ENCODE measurements around the gene WDR13.
"Not testable (repeated sequence)": the region's sequence is repeated elsewhere in the genome, so short reads cannot be mapped to it uniquely, and the experiment has no call there.

Gene WDR13

DNA sequence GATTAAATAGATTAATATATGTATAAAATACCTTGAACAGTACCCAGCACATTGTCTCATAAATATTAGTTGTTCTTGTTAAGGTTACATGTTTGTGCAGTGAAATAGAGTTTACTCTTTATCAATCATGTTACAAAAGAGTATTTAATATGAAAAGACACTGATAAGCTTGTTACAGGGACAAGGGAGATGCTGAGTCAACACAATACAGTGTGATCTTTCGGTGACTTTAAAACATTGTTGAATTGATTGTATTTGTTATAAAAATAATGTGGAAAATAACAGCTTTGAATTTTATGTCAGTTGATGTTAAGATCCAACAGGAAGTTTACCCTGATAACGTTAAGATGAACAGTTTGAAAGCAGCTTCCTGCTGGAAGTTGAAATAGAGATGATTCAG lies 1.4 kb upstream of the WDR13 start:
- DNase-seq (ENCODE audit: low spot score): no peak

DNA sequence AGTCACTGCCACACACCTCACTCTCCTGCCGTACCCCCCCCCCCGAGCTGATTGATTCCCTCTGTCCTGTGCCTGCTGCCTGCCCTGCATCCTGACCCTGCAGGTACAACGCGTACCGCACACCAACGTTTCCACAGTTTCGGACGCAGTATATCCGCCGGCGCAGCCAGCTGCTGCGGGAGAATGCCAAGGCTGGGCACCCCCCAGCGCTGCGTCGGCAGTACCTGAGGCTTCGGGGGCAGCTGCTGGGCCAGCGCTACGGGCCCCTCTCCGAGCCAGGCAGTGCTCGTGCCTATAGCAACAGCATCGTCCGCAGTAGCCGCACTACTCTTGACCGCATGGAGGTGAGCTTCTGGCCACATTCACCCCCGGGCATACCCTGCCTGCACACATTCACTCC lies 1.3 kb downstream of the WDR13 start:
- no peak for DNase-seq (ENCODE audit: low spot score)

GRCh38 chrX:48599341-48599740 lies 2.0 kb downstream of the WDR13 start:
- DNase-seq (ENCODE audit: low spot score): no peak

DNA sequence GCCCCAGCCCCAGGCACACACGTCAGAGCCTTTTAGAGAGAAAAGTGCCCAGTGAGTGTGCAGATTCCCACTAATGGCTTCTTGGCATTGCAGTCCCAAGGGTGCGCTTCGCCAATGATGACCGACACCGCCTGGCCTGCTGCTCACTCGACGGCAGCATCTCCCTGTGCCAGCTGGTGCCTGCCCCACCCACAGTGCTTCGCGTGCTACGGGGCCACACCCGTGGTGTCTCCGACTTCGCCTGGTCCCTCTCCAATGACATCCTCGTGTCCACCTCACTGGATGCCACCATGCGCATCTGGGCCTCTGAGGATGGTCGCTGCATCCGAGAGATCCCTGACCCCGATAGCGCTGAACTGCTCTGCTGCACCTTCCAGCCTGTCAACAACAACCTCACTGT lies 2.9 kb downstream of the WDR13 start:
- no peak for DNase-seq (ENCODE audit: low spot score)

GRCh38 chrX:48601741-48602394 lies 4.6 kb downstream of the WDR13 start:
- no peak for DNase-seq (ENCODE audit: low spot score)

- DNase-seq (ENCODE audit: low spot score): no peak
These were observed 7.4 kb downstream of the WDR13 start for GRCh38 chrX:48604701-48605100.

DNA sequence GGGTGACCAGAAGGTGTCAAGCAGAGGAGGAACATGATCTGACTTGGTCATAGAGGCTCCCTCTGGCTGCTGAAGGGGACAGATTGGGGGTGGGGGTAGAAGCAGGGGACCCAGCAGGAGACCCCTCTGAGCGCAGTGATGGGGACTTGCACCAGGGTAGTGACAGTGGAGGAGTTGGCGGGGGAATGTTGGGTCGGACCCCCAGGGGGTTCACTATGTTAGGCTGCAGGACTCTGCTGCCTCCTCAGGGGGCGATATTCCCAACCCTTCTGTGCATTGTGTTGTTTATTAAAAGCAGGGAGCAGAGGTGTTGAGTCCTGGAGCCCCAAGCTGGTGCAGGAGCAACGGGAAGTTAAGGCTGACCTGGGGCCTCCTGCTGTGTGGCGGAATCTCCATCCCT lies 8.8 kb downstream of the WDR13 start:
- DNase-seq (ENCODE audit: low spot score): no peak

GRCh38 chrX:48611703-48612102 lies 14.4 kb downstream of the WDR13 start:
- no peak for DNase-seq (ENCODE audit: low spot score)

GRCh38 chrX:48613502-48614160 lies 16.3 kb downstream of the WDR13 start:
- no peak for DNase-seq (ENCODE audit: low spot score)

GRCh38 chrX:48616576-48616975 lies 19.3 kb downstream of the WDR13 start:
- no peak for DNase-seq (ENCODE audit: low spot score)

GRCh38 chrX:48617542-48618340 lies 20.4 kb downstream of the WDR13 start:
- no peak for DNase-seq (ENCODE audit: low spot score)

- no peak for DNase-seq (ENCODE audit: low spot score)
These were observed 29.4 kb downstream of the WDR13 start for GRCh38 chrX:48626401-48627298.

GRCh38 chrX:48631376-48632090 lies 34.2 kb downstream of the WDR13 start:
- DNase-seq (ENCODE audit: low spot score): peak; percentile 91

- no peak for DNase-seq (ENCODE audit: low spot score)
These were observed 34.9 kb downstream of the WDR13 start for GRCh38 chrX:48632207-48632606.

- no peak for DNase-seq (ENCODE audit: low spot score)
These were observed 39.0 kb downstream of the WDR13 start for GRCh38 chrX:48636301-48636700.

DNA sequence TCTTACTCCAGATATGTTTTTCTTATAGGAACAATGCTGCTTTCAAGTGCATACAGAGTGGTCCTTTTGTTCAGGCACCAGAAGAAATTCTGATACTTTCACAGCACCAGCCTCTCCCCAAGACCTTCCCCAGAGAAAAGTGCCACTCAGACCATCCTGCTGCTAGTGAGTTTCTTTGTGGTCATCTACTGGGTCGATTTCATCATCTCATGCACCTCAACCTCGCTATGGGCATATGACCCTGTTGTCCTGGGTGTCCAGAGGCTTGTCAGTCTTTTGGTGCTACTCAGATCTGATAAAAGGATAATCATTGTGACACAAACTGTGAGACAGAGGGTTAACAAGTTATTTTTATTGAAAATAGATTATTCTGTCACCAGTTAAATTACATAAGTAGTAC lies 39.5 kb downstream of the WDR13 start:
- DNase-seq (ENCODE audit: low spot score): no peak

- DNase-seq (ENCODE audit: low spot score): no peak
These were observed 48.4 kb downstream of the WDR13 start for GRCh38 chrX:48645669-48646068.

GRCh38 chrX:48648336-48648751 lies 51.1 kb downstream of the WDR13 start:
- peak; percentile 52 for DNase-seq (ENCODE audit: low spot score)

- no peak for DNase-seq (ENCODE audit: low spot score)
These were observed 51.8 kb downstream of the WDR13 start for GRCh38 chrX:48649102-48649501.

DNA sequence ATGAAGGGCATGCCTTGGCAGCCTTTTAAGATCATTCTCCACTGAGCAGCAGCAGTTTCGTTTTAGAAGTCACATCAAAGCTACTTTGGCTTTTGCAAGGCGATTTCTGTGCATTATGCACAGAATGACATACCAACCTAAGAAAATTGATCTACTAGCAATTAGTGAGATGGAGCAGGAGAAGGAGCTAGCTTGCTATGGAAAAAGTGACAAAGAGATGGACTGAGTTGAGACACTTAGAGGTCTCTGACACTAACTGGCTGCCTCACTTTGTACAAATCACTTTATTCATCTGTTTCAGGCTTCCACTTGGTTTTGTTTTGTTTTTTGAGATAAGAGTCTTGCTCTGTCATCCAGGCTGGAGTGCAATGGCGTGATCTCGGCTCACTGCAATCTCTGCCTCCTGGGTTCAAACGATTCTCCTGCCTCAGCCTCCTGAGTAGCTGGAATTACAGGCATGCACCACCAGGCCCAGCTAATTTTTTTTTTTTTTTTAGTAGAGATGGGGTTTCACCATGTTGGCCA lies 54.8 kb downstream of the WDR13 start:
- not testable (repeated sequence) for DNase-seq (ENCODE audit: low spot score)

DNA sequence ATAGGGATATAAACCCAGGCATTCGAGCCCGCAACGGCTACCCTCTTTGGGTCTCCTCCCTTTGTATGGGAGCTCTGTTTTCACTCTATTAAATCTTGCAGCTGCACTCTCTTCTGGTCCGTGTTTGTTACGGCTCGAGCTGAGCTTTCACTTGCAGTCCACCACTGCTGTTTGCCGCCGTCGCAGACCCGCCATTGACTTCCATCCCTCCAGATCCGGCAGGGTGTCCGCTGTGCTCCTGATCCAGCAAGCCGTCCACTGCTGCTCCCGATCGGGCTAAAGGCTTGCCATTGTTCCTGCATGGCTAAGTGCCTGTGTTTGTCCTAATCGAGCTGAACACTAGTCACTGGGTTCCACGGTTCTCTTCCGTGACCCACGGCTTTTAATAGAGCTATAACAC lies 57.5 kb downstream of the WDR13 start:
- not testable (repeated sequence) for DNase-seq (ENCODE audit: low spot score)

Data from NAMALWA (cell line).